Activated CD4-positive, alpha-beta T cell treated with anti-CD3 and anti-CD28 coated beads, Interleukin-2, amount 10 ng/mL, durations not matched to agents 7 days and 5 days (primary cell): ENCODE measurements around the gene CARD16. TPM values are rescaled to one million over a fixed set of nuclear protein-coding genes. Genes with fewer than 3 reads are reported as not detected.
A peak's percentile ranks its signal among the peaks of the same experiment; 100 is the strongest.
"Not testable (repeated sequence)": the region's sequence is repeated elsewhere in the genome, so short reads cannot be mapped to it uniquely, and the experiment has no call there.

Source experiments
- CTCF ChIA-PET: fragments of 350-600 bp; sonication (Branson Sonifier 250); formaldehyde crosslinking; loops from one replicate; lab custom pipeline; 2021; ENCODE audit warnings: antibody characterized with exemption; lab: Charles Lee
- POLR2A ChIA-PET: fragments of 350-600 bp; sonication (Branson Sonifier 250); formaldehyde crosslinking; loops from one replicate; lab custom pipeline; 2021; ENCODE audit warnings: antibody characterized with exemption; lab: Charles Lee
- DNase-seq: peaks from one replicate; pipeline ENCODE4 v3.0.0-alpha.2; 2020
- H3K27ac Mint-ChIP-seq: one replicate; pipeline ENCODE4 v1.8.0; 2021; ENCODE audit warnings: mild to moderate bottlenecking, moderate library complexity, mixed read lengths
- H3K27me3 Mint-ChIP-seq: one replicate; pipeline ENCODE4 v1.8.0; 2021; ENCODE audit warnings: mixed read lengths
- H3K36me3 Mint-ChIP-seq: one replicate; pipeline ENCODE4 v1.8.0; 2021; ENCODE audit warnings: low read depth, mixed read lengths
- H3K4me1 Mint-ChIP-seq: one replicate; pipeline ENCODE4 v1.8.0; 2021; ENCODE audit warnings: mixed read lengths
- H3K4me3 Mint-ChIP-seq: one replicate; pipeline ENCODE4 v1.8.0; 2021; ENCODE audit warnings: mild to moderate bottlenecking, moderate library complexity, mixed read lengths
- H3K9me3 Mint-ChIP-seq: one replicate; pipeline ENCODE4 v1.8.0; 2021; ENCODE audit warnings: mixed read lengths
- total RNA-seq, 2 experiments: library from RNA; stranded (reverse); gene quantifications; one replicate each; pipeline ENCODE4 v1.2.3, GENCODE V29; 2021

Gene CARD16
- total RNA-seq = 10 to 100 TPM; 92.5 to 98.8 TPM

DNA sequence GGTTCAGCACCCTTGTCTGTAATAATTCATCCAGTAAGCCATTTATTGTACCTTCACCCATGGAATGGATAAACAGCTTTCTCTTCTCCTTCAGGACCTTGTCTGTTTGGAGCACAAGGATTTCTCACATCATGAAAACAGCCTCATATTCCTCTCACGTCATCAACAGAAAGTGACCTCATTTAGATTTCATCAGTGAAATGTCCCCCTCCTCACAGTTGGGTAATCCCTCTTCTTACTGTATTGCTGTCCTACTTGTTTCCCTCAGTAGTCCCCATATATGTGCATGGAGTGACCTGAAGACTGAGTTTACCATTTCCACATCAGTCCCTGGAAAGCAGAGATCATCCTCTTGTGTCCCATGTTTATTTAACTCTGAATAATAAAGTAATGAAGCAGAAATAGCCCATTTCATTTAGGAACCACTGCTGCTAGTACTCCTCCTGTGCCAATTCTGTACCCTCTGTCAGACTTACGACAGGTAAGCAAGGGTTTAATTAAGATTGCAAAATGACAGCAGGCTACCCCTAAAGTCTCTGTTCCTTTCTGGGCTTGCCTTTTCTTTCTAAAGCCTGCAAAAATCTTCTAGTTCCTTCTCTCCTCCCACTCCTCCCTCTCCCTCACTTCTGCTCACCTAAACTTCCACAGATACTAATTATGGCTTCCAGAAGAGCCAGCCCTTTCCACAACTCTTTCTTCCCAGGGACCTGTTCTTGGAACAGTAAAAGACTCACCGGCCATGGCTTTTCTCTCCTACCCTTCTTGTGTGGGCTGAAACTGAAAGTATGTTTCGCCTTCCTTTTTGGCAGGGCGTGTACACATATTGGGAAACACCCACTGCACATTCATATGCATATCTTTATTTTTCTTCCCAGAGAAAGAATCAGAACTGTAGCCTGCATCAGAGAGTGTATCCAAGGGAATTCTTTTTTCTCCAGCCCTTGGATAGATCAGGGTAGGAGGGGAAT, at the start of gene CARD16:
Gene CARD16 (minus strand): TSS at position 779 of the 968 bp plus-strand sequence. CDS start 38 bp downstream, at position 741.
- peak; percentile 64 for DNase-seq
- peak within 1 kb of the TSS; percentile 92 for H3K27ac Mint-ChIP-seq
- peaks cover 45% of the 10 kb centered on the region for H3K36me3 Mint-ChIP-seq
- peaks cover 46% of the 10 kb centered on the region for H3K4me1 Mint-ChIP-seq
- CTCF ChIA-PET, H3K9me3 Mint-ChIP-seq, POLR2A ChIA-PET, H3K27me3 Mint-ChIP-seq: not testable (repeated sequence)
- H3K4me3 Mint-ChIP-seq = peak within 1 kb of the TSS; percentile 87

DNA sequence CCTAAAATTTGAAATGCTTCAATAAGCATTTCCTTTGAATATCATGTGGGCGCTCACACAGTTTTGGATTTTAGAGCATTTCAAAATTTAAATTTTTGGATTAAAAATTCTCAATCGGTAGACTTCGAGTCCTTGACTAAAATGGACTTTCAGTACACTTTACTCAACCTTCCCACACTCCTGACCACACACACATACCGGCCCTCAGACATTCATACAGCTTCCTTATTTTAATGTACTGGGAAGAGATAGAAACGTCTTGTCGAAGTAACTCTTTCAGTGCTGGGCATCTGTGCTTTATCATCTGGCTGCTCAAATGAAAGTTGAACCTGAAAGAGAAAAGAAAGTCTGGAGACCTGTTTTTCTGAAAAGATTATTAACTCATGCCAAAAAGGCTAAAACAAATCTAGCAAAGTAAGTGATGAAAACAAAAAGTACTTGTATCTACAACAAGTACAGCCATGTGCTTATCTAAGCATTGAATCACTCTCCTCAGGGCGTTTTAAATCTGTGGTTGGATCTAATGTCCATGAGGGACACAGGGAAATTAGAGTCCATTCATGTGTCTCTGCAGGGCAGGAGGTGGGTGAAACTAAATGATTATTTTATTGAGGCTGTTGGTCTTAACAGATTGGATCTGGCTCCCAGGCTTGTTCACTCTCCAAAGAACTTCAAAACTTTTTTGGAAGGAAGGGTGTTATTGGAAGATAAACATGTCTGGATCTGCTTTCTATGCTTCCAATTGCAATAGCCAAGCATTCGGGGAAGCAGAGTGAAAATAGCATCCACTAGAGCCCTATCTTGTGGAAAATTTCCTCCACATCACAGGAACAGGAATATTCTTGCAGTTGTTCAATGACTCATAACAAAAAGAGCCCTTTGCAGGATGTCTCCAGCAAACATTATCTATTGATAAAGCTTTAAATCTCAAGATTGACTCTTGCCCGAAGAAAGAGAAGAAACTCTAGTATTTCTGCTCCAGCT, 47.4 kb upstream of the CARD16 start:
- ChIA-PET CTCF (no interaction called here), POLR2A (no interaction called here)
- H3K4me3 Mint-ChIP-seq = no peak overlapping the region
- H3K27ac Mint-ChIP-seq = no peak overlapping the region
- peaks cover 20% of the 10 kb centered on the region for H3K27me3 Mint-ChIP-seq
- peaks cover 20% of the 10 kb centered on the region for H3K36me3 Mint-ChIP-seq
- H3K9me3 Mint-ChIP-seq = peaks cover 2% of the 10 kb centered on the region
- peaks cover 7% of the 10 kb centered on the region for H3K4me1 Mint-ChIP-seq
- DNase-seq = no peak

DNA sequence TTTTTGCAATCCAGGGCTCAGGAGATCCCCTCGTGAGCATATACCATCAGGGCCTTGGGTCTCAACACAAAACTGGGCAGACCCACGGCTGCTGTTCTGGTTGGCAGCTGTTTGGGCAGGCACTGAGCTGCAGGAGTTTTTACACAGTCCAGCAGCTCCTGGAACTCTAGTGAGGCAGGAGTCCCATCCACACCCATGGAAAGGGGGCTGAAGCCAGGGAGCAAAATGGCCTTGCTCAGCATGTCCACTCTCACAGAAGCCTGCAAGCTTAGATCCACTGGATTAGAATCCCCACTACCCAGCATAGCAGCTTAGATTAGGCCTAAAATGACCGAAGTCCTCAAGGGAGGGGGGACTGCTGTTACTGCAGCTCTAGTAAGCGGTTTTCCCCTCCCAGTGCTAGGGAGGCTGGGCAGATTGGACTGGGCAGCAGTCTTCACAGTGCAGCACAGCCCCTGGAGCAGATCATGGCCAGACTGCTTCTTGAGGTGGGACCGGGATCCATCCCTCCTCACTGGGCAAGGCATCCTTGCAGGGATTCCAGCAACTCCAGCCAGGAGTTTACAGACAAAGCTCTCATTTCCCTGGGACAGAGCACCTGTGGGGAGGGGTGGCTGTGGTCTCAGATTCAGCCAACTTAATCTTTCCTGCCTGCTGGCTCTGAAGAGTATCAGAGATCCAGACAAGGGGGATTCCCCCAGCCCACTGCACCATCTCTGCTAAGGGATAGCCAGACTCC, 36.4 kb upstream of the CARD16 start:
- Mint-ChIP-seq H3K36me3 (no peaks in the 10 kb centered on the region), H3K9me3 (no peaks in the 10 kb centered on the region), H3K27ac (no peak overlapping the region), H3K4me1 (peaks cover 21% of the 10 kb centered on the region), H3K4me3 (no peak overlapping the region), H3K27me3 (peaks cover 30% of the 10 kb centered on the region)
- DNase-seq = no peak
- ChIA-PET POLR2A (no interaction called here), CTCF (no interaction called here)

DNA sequence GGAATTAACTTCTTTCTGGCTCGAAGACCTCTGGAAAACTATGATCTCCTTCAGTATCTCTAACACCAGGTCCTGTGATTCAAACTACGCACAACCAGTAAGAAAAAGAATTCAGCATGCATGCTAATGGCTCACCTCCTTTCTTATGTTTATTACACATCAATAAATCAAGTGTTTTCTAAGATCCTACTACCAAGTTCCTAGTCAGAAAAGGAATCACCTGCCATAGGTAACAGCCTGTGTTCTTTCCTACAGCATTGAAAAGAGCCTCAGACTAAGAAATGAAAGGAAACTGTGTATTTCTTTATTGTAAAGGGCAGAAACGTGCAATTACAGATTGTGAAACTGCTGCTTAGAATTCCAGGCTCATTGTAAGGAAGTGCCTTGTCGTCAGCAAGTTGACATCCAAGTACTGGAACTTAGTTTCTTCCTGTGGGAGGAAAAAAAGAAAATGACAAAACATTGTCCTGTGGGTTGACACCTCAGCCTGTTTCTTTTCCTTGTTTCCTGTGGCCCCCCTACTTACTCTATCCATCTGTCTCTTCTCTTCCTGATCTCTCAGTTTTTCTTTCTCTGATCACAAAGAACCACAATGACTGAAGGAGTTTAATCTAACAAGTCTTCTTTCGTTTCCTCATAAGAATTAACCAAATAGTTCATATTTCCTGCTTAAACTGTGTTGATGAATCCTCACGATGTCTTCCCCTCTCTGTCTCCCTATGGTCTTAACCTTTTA, 35.2 kb upstream of the CARD16 start:
- CTCF ChIA-PET, DNase-seq, POLR2A ChIA-PET, H3K36me3 Mint-ChIP-seq, H3K4me3 Mint-ChIP-seq, H3K9me3 Mint-ChIP-seq: not testable (repeated sequence)
- peak overlapping the region; percentile 23 for H3K27ac Mint-ChIP-seq
- H3K4me1 Mint-ChIP-seq = peaks cover 21% of the 10 kb centered on the region
- peaks cover 19% of the 10 kb centered on the region for H3K27me3 Mint-ChIP-seq

DNA sequence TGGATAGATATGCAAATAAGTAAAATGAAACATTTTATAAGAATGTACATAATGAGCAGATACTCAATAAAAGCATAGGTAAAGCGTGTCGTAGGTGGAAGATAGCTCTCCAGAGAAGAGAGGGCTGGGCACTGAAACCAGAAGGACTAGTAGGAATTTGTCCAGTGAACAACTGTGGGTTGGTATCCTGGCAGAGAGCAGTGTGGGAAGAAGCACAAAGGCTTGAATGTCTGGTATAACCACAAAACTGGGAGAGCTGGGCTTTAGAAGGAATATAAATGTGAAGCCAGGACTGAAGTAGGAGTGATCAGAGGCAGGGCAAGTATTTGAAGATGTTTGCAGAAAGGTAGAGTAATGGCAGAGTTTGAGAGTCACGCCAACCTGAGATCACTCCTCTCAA, 33.1 kb upstream of the CARD16 start:
- no peak overlapping the region for H3K4me3 Mint-ChIP-seq
- H3K27me3 Mint-ChIP-seq = peaks cover 8% of the 10 kb centered on the region
- peaks cover 4% of the 10 kb centered on the region for H3K36me3 Mint-ChIP-seq
- H3K4me1 Mint-ChIP-seq = peaks cover 21% of the 10 kb centered on the region
- no peaks in the 10 kb centered on the region for H3K9me3 Mint-ChIP-seq
- ChIA-PET CTCF (no interaction called here), POLR2A (no interaction called here)
- DNase-seq = no peak
- no peak overlapping the region for H3K27ac Mint-ChIP-seq

DNA sequence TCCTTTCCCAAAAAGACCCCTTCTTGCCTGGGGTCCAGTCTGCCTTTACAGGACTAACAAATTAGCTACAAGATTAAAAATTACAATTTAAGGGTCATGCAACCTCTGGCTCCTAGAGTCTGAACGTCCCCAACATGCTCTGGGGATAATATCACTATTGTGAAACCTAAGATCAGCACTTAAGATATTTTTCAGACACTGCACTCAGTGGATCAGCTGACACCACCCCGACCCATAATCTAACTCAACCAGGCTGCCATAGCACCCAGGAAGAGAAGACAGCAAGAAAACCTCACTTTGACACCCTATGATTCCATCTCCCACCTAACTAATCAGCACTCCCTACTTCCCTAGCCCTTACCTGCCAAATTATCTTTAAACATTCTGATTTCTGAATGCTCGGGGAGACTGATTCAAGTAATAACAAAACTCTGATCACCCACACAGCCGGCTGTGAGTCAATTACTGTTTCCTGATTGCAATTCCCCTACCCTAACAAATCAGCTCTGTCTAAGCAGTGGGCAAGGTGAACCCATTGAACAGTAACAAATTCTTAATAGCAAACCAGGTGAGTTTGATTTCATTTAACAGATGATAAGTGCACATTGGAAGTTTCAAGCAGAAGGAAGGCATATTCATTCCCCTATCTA, 32.1 kb upstream of the CARD16 start:
- not testable (repeated sequence) for H3K4me3 Mint-ChIP-seq

DNA sequence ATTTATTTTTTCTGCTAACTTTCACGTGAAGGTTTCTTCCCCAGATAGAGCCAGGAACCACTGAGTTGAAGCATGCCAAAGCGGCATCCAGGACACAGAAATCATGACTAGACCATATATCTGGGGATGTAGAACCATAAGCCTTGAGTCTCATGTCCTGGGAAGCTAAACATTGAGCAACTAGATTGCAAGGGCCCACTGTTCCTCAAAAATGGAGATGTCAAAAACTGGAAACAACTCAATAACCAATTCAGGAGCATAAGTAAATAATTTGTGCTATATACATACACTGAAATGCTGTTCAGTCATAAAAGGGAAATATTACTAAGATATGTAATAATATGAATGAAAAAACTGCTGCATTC, 29.0 kb upstream of the CARD16 start:
- Mint-ChIP-seq H3K9me3 (peaks cover 2% of the 10 kb centered on the region), H3K36me3 (peaks cover 9% of the 10 kb centered on the region), H3K4me1 (peaks cover 23% of the 10 kb centered on the region), H3K27me3 (no peaks in the 10 kb centered on the region), H3K4me3 (no peak overlapping the region), H3K27ac (no peak overlapping the region)
- no peak for DNase-seq
- ChIA-PET CTCF (no interaction called here), POLR2A (no interaction called here)

More for the DNA sequence above, 32.1 kb upstream of the CARD16 start:
- CTCF ChIA-PET, H3K9me3 Mint-ChIP-seq, H3K27ac Mint-ChIP-seq, DNase-seq, H3K36me3 Mint-ChIP-seq, H3K27me3 Mint-ChIP-seq, POLR2A ChIA-PET: not testable (repeated sequence)
- peaks cover 21% of the 10 kb centered on the region for H3K4me1 Mint-ChIP-seq

DNA sequence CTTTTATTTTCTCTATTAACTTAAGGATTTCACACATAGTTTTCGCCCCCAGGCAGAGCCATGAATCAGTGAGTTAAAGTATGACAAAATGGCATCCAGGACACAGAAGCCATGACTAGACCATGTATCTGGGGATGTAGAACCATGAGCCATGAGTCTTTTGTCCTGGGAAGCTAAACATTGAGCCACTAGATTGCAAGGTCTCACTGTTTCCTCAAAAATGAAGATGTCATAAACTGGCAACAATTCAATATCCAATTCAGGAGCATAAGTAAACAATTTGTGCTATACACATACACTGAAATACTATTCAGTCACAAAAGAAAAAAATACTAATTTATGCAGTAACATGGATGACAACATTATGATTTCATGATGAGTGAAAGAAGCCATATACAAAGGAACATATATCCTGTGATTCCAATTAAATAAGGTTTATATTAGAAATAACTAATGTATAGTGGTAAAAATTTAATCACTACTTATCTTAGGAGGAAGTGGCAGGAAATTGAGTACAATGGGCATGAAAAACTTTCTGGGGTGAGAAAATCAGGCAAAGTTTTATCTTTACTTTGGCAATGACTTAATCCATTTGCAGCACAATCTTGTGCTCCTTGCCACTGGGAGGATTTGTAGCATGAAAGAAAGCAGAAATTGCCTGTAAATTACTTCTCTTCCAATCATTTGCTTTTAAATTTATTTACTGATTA, 28.5 kb upstream of the CARD16 start:
- Mint-ChIP-seq H3K4me1 (peaks cover 27% of the 10 kb centered on the region), H3K9me3 (peaks cover 2% of the 10 kb centered on the region), H3K36me3 (peaks cover 14% of the 10 kb centered on the region), H3K27me3 (no peaks in the 10 kb centered on the region), H3K27ac (no peak overlapping the region), H3K4me3 (no peak overlapping the region)
- POLR2A ChIA-PET = no interaction called here
- CTCF ChIA-PET = no interaction called here
- DNase-seq = no peak

DNA sequence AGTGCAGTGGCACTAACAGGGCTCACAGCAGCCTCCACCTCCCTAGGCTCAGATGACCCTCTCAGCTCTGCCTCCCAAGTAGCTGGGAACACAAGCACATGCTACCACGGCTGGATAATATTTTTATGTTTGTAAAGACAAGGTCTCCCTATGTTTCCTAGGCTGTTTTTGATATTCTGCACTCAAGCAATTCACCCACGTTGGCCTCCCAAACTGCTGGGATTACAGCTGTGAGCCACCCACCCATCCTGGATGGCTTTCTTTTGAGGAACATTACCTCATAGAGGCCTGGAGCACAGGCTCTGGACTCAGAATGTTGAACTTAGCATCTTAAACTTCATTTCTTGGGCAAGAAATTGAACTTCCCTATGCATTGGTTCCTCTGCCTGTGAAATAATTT, 26.9 kb upstream of the CARD16 start:
- DNase-seq, H3K4me3 Mint-ChIP-seq, H3K9me3 Mint-ChIP-seq, H3K27ac Mint-ChIP-seq, H3K27me3 Mint-ChIP-seq, POLR2A ChIA-PET, CTCF ChIA-PET: not testable (repeated sequence)
- H3K36me3 Mint-ChIP-seq = peaks cover 14% of the 10 kb centered on the region
- H3K4me1 Mint-ChIP-seq = peaks cover 22% of the 10 kb centered on the region

DNA sequence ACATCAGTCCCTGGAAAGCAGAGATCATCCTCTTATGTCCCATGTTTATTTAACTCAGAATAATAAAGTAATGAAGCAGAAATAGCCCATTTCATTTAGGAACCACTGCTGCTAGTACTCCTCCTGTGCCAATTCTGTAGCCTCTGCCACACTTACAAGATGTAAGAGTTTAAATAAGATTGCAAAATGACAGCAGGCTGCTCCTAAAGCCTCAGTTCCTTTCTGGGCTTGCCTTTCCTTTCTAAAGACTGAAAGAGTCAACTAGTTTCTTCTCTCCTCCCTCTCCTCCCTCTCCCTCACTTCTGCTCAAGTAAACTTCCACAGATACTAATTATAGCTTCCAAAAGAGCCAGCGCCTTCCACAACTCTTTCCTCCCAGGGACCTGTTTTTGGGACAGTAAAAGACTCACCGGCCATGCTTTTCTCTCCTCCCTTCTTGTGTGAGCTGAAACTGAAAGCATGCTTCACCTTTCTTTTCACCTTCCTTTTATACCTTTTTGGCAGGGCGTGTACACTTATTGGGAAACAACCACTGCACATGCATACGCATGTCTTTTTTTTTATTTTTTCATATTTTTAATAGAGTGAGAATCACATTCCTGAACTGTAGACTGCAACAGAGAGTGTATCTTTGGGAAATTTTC, 26.1 kb upstream of the CARD16 start:
- CTCF ChIA-PET = interaction anchor here (0.6 kb wide), 1 partner anchor 157 kb away, joined by 3 read pairs; no protein-coding TSS in a partner anchor
- peaks cover 2% of the 10 kb centered on the region for H3K9me3 Mint-ChIP-seq
- DNase-seq = peak; percentile 12
- peaks cover 22% of the 10 kb centered on the region for H3K4me1 Mint-ChIP-seq
- peak overlapping the region; percentile 84 for H3K27ac Mint-ChIP-seq
- peaks cover 6% of the 10 kb centered on the region for H3K27me3 Mint-ChIP-seq
- peaks cover 14% of the 10 kb centered on the region for H3K36me3 Mint-ChIP-seq
- POLR2A ChIA-PET = no interaction called here
- H3K4me3 Mint-ChIP-seq = peak overlapping the region; percentile 76

DNA sequence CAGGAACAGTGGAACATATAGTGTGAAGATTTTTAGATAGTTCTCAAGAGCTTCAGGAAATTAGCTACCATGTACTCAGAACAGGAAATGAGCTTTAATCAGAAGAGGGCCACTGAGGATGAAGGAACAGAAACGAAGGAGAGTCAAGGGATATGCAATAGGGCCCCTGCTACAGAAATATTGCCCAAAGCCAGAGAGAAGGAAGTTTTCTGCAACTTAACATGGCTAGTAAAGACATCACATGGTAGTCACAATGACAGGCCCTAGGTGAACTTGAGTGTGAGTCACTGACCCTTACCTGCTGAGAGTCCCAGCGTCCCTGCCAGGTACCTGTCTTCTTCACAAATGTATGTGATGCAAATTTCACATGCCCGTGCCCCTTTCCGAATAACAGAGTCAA, 25.2 kb upstream of the CARD16 start:
- H3K36me3 Mint-ChIP-seq = peaks cover 14% of the 10 kb centered on the region
- peaks cover 6% of the 10 kb centered on the region for H3K27me3 Mint-ChIP-seq
- H3K27ac Mint-ChIP-seq = peak overlapping the region; percentile 84
- DNase-seq = no peak
- H3K9me3 Mint-ChIP-seq = peaks cover 2% of the 10 kb centered on the region
- ChIA-PET CTCF (no interaction called here), POLR2A (no interaction called here)
- peaks cover 22% of the 10 kb centered on the region for H3K4me1 Mint-ChIP-seq
- peak overlapping the region; percentile 76 for H3K4me3 Mint-ChIP-seq
